ENCODE data around the gene SORCS2.

The SORCS2 gene

DNA sequence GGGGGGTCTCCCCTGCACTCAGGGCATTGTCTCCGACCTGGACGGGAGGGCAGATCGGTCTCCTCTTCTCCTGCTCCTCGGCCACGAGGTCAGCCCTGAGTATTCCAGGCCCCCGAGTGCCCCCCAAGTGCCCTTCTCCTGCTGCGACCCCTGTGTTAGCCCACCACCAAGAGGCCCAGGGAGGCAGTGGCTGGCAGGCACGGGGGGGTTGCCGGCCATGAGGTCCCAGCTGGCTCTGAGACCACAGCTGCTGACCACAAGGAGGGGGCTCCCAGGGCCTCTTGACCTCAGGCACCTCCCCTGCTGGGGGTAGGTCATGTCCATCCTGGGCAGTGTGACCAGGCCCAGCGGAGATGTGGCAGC, 428.5 kb downstream of the SORCS2 start:
- no peaks in the 10 kb centered on the region for H3K79me1 ChIP-seq (ENCODE audit: low read length)
- H4K91ac ChIP-seq (ENCODE audit: low read depth, low read length), result no peak overlapping the region
- no peaks in the 10 kb centered on the region for H3K79me2 ChIP-seq (ENCODE audit: control insufficient read depth, insufficient read depth, low read length, poor library complexity)
- no peak overlapping the region for H3K9ac ChIP-seq (ENCODE audit: low read length)
- WGBS (ENCODE audit: extremely low coverage, insufficient coverage, insufficient read length), result no CpG with 5 or more reads among the region's 10 CpGs
- no peak overlapping the region for H3K18ac ChIP-seq (ENCODE audit: low read length)
- H3K9me3 ChIP-seq (ENCODE audit: insufficient read depth, low read depth, low read length), result peaks cover 2% of the 10 kb centered on the region
- H3K4ac ChIP-seq (ENCODE audit: low read depth, low read length), result no peak overlapping the region
- no peak for DNase-seq
- H3K4me2 ChIP-seq (ENCODE audit: low read length), result no peak overlapping the region
- H3K14ac ChIP-seq (ENCODE audit: low read length), result no peak overlapping the region
- H2BK120ac ChIP-seq (ENCODE audit: insufficient read depth, low read length, poor library complexity), result no peak overlapping the region
- H3K4me1 ChIP-seq (ENCODE audit: control insufficient read depth in 1 of 2, insufficient read depth in 2 of 2, low read length in 2 of 2), result no peaks in the 10 kb centered on the region
- no peak overlapping the region for H4K12ac ChIP-seq (ENCODE audit: low read depth, low read length)
- H4K8ac ChIP-seq (ENCODE audit: low read depth, low read length), result no peak overlapping the region
- no peak overlapping the region for H2AFZ ChIP-seq (ENCODE audit: insufficient read depth, low read length, poor library complexity)
- H3K27ac ChIP-seq (ENCODE audit: low read depth, low read length), result no peak overlapping the region
- H3K23ac ChIP-seq (ENCODE audit: low read length), result no peak overlapping the region
- H3K4me3 ChIP-seq (ENCODE audit: low read depth, low read length), result no peak overlapping the region
- H2AK5ac ChIP-seq (ENCODE audit: low read length), result no peak overlapping the region
- no peaks in the 10 kb centered on the region for H3K27me3 ChIP-seq (ENCODE audit: insufficient read depth, low read length)
- no peak overlapping the region for H2BK5ac ChIP-seq (ENCODE audit: low read depth, low read length, poor library complexity)
- H2BK12ac ChIP-seq (ENCODE audit: low read length), result no peak overlapping the region
- H3K36me3 ChIP-seq (ENCODE audit: control insufficient read depth in 1 of 2, insufficient read depth in 2 of 2, low read length in 2 of 2), result no peaks in the 10 kb centered on the region

GRCh38 chr4:7621252-7622035, 429.1 kb downstream of the SORCS2 start:
- H4K12ac ChIP-seq (ENCODE audit: low read depth, low read length), result no peak overlapping the region
- H3K4ac ChIP-seq (ENCODE audit: low read depth, low read length), result no peak overlapping the region
- no peak overlapping the region for H3K18ac ChIP-seq (ENCODE audit: low read length)
- peaks cover 2% of the 10 kb centered on the region for H3K9me3 ChIP-seq (ENCODE audit: insufficient read depth, low read depth, low read length)
- H2BK12ac ChIP-seq (ENCODE audit: low read length), result no peak overlapping the region
- no peak overlapping the region for H3K4me3 ChIP-seq (ENCODE audit: low read depth, low read length)
- no peak overlapping the region for H3K4me2 ChIP-seq (ENCODE audit: low read length)
- DNase-seq, result no peak
- H3K79me1 ChIP-seq (ENCODE audit: low read length), result no peaks in the 10 kb centered on the region
- H4K8ac ChIP-seq (ENCODE audit: low read depth, low read length), result no peak overlapping the region
- no peaks in the 10 kb centered on the region for H3K79me2 ChIP-seq (ENCODE audit: control insufficient read depth, insufficient read depth, low read length, poor library complexity)
- H2AFZ ChIP-seq (ENCODE audit: insufficient read depth, low read length, poor library complexity), result no peak overlapping the region
- H2AK5ac ChIP-seq (ENCODE audit: low read length), result no peak overlapping the region
- no peaks in the 10 kb centered on the region for H3K4me1 ChIP-seq (ENCODE audit: control insufficient read depth in 1 of 2, insufficient read depth in 2 of 2, low read length in 2 of 2)
- H3K27me3 ChIP-seq (ENCODE audit: insufficient read depth, low read length), result no peaks in the 10 kb centered on the region
- no peak overlapping the region for H3K14ac ChIP-seq (ENCODE audit: low read length)
- H3K23ac ChIP-seq (ENCODE audit: low read length), result no peak overlapping the region
- H2BK5ac ChIP-seq (ENCODE audit: low read depth, low read length, poor library complexity), result no peak overlapping the region
- no peak overlapping the region for H4K91ac ChIP-seq (ENCODE audit: low read depth, low read length)
- H2BK120ac ChIP-seq (ENCODE audit: insufficient read depth, low read length, poor library complexity), result no peak overlapping the region
- H3K9ac ChIP-seq (ENCODE audit: low read length), result no peak overlapping the region
- H3K36me3 ChIP-seq (ENCODE audit: control insufficient read depth in 1 of 2, insufficient read depth in 2 of 2, low read length in 2 of 2), result no peaks in the 10 kb centered on the region
- H3K27ac ChIP-seq (ENCODE audit: low read depth, low read length), result no peak overlapping the region
- WGBS (ENCODE audit: extremely low coverage, insufficient coverage, insufficient read length), result no CpG with 5 or more reads among the region's 11 CpGs

GRCh38 chr4:7622371-7622770, 430.0 kb downstream of the SORCS2 start:
- Histone ChIP-seq H4K8ac (ENCODE audit: low read depth, low read length) (no peak overlapping the region), H3K18ac (ENCODE audit: low read length) (no peak overlapping the region), H2BK120ac (ENCODE audit: insufficient read depth, low read length, poor library complexity) (no peak overlapping the region), H3K4me3 (ENCODE audit: low read depth, low read length) (no peak overlapping the region), H3K27ac (ENCODE audit: low read depth, low read length) (no peak overlapping the region), H2BK12ac (ENCODE audit: low read length) (no peak overlapping the region), H2AK5ac (ENCODE audit: low read length) (no peak overlapping the region), H3K23ac (ENCODE audit: low read length) (no peak overlapping the region), H3K9ac (ENCODE audit: low read length) (no peak overlapping the region), H3K79me2 (ENCODE audit: control insufficient read depth, insufficient read depth, low read length, poor library complexity) (no peaks in the 10 kb centered on the region), H3K4me1 (ENCODE audit: control insufficient read depth in 1 of 2, insufficient read depth in 2 of 2, low read length in 2 of 2) (no peaks in the 10 kb centered on the region), H2AFZ (ENCODE audit: insufficient read depth, low read length, poor library complexity) (no peak overlapping the region), H3K4me2 (ENCODE audit: low read length) (no peak overlapping the region), H4K12ac (ENCODE audit: low read depth, low read length) (no peak overlapping the region), H3K79me1 (ENCODE audit: low read length) (no peaks in the 10 kb centered on the region), H3K14ac (ENCODE audit: low read length) (no peak overlapping the region), H3K9me3 (ENCODE audit: insufficient read depth, low read depth, low read length) (peaks cover 2% of the 10 kb centered on the region), H3K27me3 (ENCODE audit: insufficient read depth, low read length) (no peaks in the 10 kb centered on the region), H3K36me3 (ENCODE audit: control insufficient read depth in 1 of 2, insufficient read depth in 2 of 2, low read length in 2 of 2) (no peaks in the 10 kb centered on the region), H4K91ac (ENCODE audit: low read depth, low read length) (no peak overlapping the region), H2BK5ac (ENCODE audit: low read depth, low read length, poor library complexity) (no peak overlapping the region), H3K4ac (ENCODE audit: low read depth, low read length) (no peak overlapping the region)
- no peak for DNase-seq
- no CpG with 5 or more reads among the region's 9 CpGs for WGBS (ENCODE audit: extremely low coverage, insufficient coverage, insufficient read length)

DNA sequence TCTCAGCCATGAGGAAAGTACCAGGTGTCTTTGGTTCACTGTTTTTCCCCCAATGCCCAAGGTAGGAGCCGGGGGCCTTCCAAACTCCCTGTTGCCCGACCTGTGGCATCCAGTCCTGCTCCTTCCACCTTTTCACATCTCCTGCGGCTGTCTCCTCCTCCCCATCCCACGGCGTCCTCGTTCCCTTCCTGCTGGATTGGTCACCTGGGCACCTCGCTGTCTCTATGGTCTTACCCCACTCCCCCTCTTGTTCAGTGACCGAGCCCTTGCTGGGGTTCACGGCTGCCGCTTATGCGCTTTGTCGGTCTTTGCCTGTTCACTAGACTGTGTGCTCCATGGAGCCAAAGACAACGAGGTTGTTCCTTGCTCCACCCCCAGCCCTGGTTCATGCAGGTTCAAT, 431.1 kb downstream of the SORCS2 start:
- H3K9ac ChIP-seq (ENCODE audit: low read length), result no peak overlapping the region
- H2BK5ac ChIP-seq (ENCODE audit: low read depth, low read length, poor library complexity), result no peak overlapping the region
- no peaks in the 10 kb centered on the region for H3K79me1 ChIP-seq (ENCODE audit: low read length)
- H3K4me1 ChIP-seq (ENCODE audit: control insufficient read depth in 1 of 2, insufficient read depth in 2 of 2, low read length in 2 of 2), result no peaks in the 10 kb centered on the region
- H3K4me2 ChIP-seq (ENCODE audit: low read length), result no peak overlapping the region
- H2BK12ac ChIP-seq (ENCODE audit: low read length), result no peak overlapping the region
- no CpG with 5 or more reads among the region's 13 CpGs for WGBS (ENCODE audit: extremely low coverage, insufficient coverage, insufficient read length)
- H3K18ac ChIP-seq (ENCODE audit: low read length), result no peak overlapping the region
- H3K36me3 ChIP-seq (ENCODE audit: control insufficient read depth in 1 of 2, insufficient read depth in 2 of 2, low read length in 2 of 2), result no peaks in the 10 kb centered on the region
- no peak overlapping the region for H4K12ac ChIP-seq (ENCODE audit: low read depth, low read length)
- no peak overlapping the region for H2BK120ac ChIP-seq (ENCODE audit: insufficient read depth, low read length, poor library complexity)
- H3K23ac ChIP-seq (ENCODE audit: low read length), result no peak overlapping the region
- DNase-seq, result no peak
- H2AFZ ChIP-seq (ENCODE audit: insufficient read depth, low read length, poor library complexity), result no peak overlapping the region
- H3K9me3 ChIP-seq (ENCODE audit: insufficient read depth, low read depth, low read length), result peaks cover 3% of the 10 kb centered on the region
- no peak overlapping the region for H3K4ac ChIP-seq (ENCODE audit: low read depth, low read length)
- no peaks in the 10 kb centered on the region for H3K27me3 ChIP-seq (ENCODE audit: insufficient read depth, low read length)
- no peaks in the 10 kb centered on the region for H3K79me2 ChIP-seq (ENCODE audit: control insufficient read depth, insufficient read depth, low read length, poor library complexity)
- no peak overlapping the region for H2AK5ac ChIP-seq (ENCODE audit: low read length)
- no peak overlapping the region for H4K8ac ChIP-seq (ENCODE audit: low read depth, low read length)
- H4K91ac ChIP-seq (ENCODE audit: low read depth, low read length), result no peak overlapping the region
- H3K4me3 ChIP-seq (ENCODE audit: low read depth, low read length), result no peak overlapping the region
- H3K27ac ChIP-seq (ENCODE audit: low read depth, low read length), result no peak overlapping the region
- no peak overlapping the region for H3K14ac ChIP-seq (ENCODE audit: low read length)

Data from trophoblast cell (in vitro differentiated cells and primary cell).